HCT116 (cell line): ENCODE data around the gene HIC1. TPM values are rescaled to one million over a fixed set of nuclear protein-coding genes. Genes with fewer than 3 reads are reported as not detected.

Experiments used
- ATAC-seq: fragments of 200-7000 bp; cut with Tn5 transposase; 2 replicates; pipeline ENCODE4 v1.9.1; 2020; ENCODE audit warnings: mild to moderate bottlenecking, moderate library complexity
- BruUV-seq: library from RNA; stranded (reverse); fragments of 400-500 nt; replicated peaks from 2 replicates; lab custom pipeline; 2021; lab: Mats Ljungman, UMichigan
- CTCF ChIA-PET: fragments of 300-600 bp; sonication (Branson Sonifier 250); formaldehyde crosslinking; loops from one replicate; lab custom pipeline; 2021; ENCODE audit warnings: antibody characterized with exemption; lab: Charles Lee
- POLR2A ChIA-PET: fragments of 300-600, 350-600 bp; sonication (Branson Sonifier 250); formaldehyde crosslinking; loops from one replicate; lab custom pipeline; 2021; ENCODE audit warnings: antibody characterized with exemption; lab: Charles Lee
- RAD21 ChIA-PET, 2 experiments: fragments of 300-600 bp; sonication (Branson Sonifier 250); formaldehyde crosslinking; loops; one replicate each; lab custom pipeline; 2023; ENCODE audit warnings: low total read pairs in 2 of 2; ENCODE audit not compliant: uncharacterized antibody in 2 of 2, unreplicated experiment in 2 of 2, low non-redundant PET in 1 of 2; lab: Charles Lee
- DNase-seq: peaks from one replicate; pipeline ENCODE4 v3.0.0-alpha.2; 2010; ENCODE audit warnings: low read depth, low spot score
- H2AFZ ChIP-seq: fragments of 200-600 bp; shearing (Covaris generic), sonication (generic); 2 replicates; pipeline ENCODE4 v1.6.1; 2017; ENCODE audit warnings: low read depth, mixed run types, mixed read lengths, antibody characterized with exemption, low read length; ENCODE audit not compliant: poor library complexity, severe bottlenecking
- H3K27ac ChIP-seq: 2 replicates; pipeline ENCODE4 v1.5.1; 2012; ENCODE audit warnings: low read depth, low read length
- H3K27me3 ChIP-seq: fragments of 200-600 bp; sonication (generic); 2 replicates; pipeline ENCODE4 v1.6.1; 2016; ENCODE audit warnings: mixed run types, low read length, mixed read lengths; ENCODE audit not compliant: insufficient read depth
- H3K36me3 ChIP-seq, 2 experiments: fragments of 200-500 bp in 1 of 2; fragments of 200-600 bp in 1 of 2; sonication (Bioruptor generic) in 1 of 2; sonication (generic) in 1 of 2; 2 replicates each; pipeline versions ENCODE4 v1.5.1 to v1.6.1; 2014 to 2016; ENCODE audit warnings: low read length in 2 of 2, inconsistent platforms in 1 of 2, mixed read lengths in 1 of 2, mixed run types in 1 of 2; ENCODE audit not compliant: insufficient read depth in 2 of 2, control insufficient read depth in 1 of 2
- H3K4me1 ChIP-seq, 2 experiments: fragments of 200-600 bp in 1 of 2; sonication (generic) in 1 of 2; 2 replicates each; pipeline versions ENCODE4 v1.5.1 to v1.6.1; 2012 to 2017; ENCODE audit warnings: low read length in 2 of 2, inconsistent platforms in 1 of 2, mild to moderate bottlenecking in 1 of 2, mixed read lengths in 1 of 2, mixed run types in 1 of 2, moderate library complexity in 1 of 2; ENCODE audit not compliant: insufficient read depth in 2 of 2, control insufficient read depth in 1 of 2
- H3K4me2 ChIP-seq: fragments of 200-600 bp; sonication (generic); 2 replicates; pipeline ENCODE4 v1.6.1; 2017; ENCODE audit warnings: mixed run types, low read length, mixed read lengths
- H3K4me3 ChIP-seq, 2 experiments: fragments of 200-600 bp in 1 of 2; sonication (generic) in 1 of 2; replicated peaks in 1 of 2; 2 replicates each; pipeline ENCODE4 v1.5.1; 2011 to 2016; ENCODE audit warnings: low read length in 2 of 2, control low read depth in 1 of 2, low read depth in 1 of 2, mild to moderate bottlenecking in 1 of 2, mixed read lengths in 1 of 2, mixed run types in 1 of 2
- H3K79me2 ChIP-seq: fragments of 200-600 bp; sonication (generic); 2 replicates; pipeline ENCODE4 v1.6.1; 2017; ENCODE audit warnings: mild to moderate bottlenecking, mixed run types, low read length, moderate library complexity, mixed read lengths; ENCODE audit not compliant: insufficient read depth
- H3K9ac ChIP-seq: fragments of 200-600 bp; sonication (generic); 2 replicates; pipeline ENCODE4 v1.6.1; 2016; ENCODE audit warnings: low read length, mixed read lengths
- H3K9me2 ChIP-seq: fragments of 200-600 bp; sonication (generic), shearing (Covaris generic); 2 replicates; pipeline ENCODE4 v1.6.1; 2017; ENCODE audit warnings: mixed run types, mild to moderate bottlenecking, moderate library complexity; ENCODE audit not compliant: insufficient read depth
- H3K9me3 ChIP-seq, 2 experiments: fragments of 200-500 bp in 1 of 2; fragments of 200-600 bp in 1 of 2; sonication (Bioruptor generic) in 1 of 2; sonication (generic) in 1 of 2; 2 replicates each; pipeline ENCODE4 v1.6.1; 2014 to 2017; ENCODE audit warnings: low read length in 2 of 2, mixed read lengths in 2 of 2, inconsistent platforms in 1 of 2, low read depth in 1 of 2, mild to moderate bottlenecking in 1 of 2, mixed run types in 1 of 2, moderate library complexity in 1 of 2; ENCODE audit not compliant: control insufficient read depth in 1 of 2, insufficient read depth in 1 of 2
- H4K20me1 ChIP-seq: fragments of 200-600 bp; sonication (generic), shearing (Covaris generic); 2 replicates; pipeline ENCODE4 v1.6.1; 2017; ENCODE audit warnings: mixed run types, mild to moderate bottlenecking, moderate library complexity; ENCODE audit not compliant: insufficient read depth
- ATF3 ChIP-seq: IDR thresholded peaks from 2 replicates; pipeline ENCODE4 v1.6.1; 2012
- EZH2phosphoT487 ChIP-seq: fragments of 200-600 bp; IDR thresholded peaks from 2 replicates; pipeline ENCODE4 v1.6.1; 2018; ENCODE audit warnings: antibody characterized with exemption, borderline replicate concordance
- POLR2A ChIP-seq: IDR thresholded peaks from 2 replicates; pipeline ENCODE4 v1.7.0; 2011; ENCODE audit warnings: borderline replicate concordance; ENCODE audit not compliant: insufficient read depth, insufficient read length; ENCODE audit errors: extremely low read depth
- SRF ChIP-seq: IDR thresholded peaks from 2 replicates; pipeline ENCODE4 v1.6.1; 2012; ENCODE audit warnings: low read depth
- TCF7L2 ChIP-seq: IDR thresholded peaks from 2 replicates; pipeline ENCODE4 v1.7.0; 2011; ENCODE audit warnings: borderline replicate concordance, inconsistent platforms; ENCODE audit not compliant: insufficient read depth, insufficient read length; ENCODE audit errors: extremely low read depth
- YY1 ChIP-seq: IDR thresholded peaks from 2 replicates; pipeline ENCODE4 v1.6.1; 2011; ENCODE audit warnings: low read length, low read depth, moderate library complexity, mild to moderate bottlenecking; ENCODE audit not compliant: insufficient replicate concordance; ENCODE audit errors: extremely low read depth
- ZFX ChIP-seq: fragments of 450-650 bp; IDR thresholded peaks from 2 replicates; pipeline ENCODE4 v1.6.1; 2017
- intact Hi-C: fragments of 100-400 bp; cut with micrococcal nuclease; formaldehyde crosslinking; loops from 2 replicates; pipeline ENCODE4 v1.10.0; 2022
- total RNA-seq: library from RNA; stranded (reverse); gene quantifications from one replicate; pipeline ENCODE4 v1.2.1, GENCODE V29; 2021; ENCODE audit not compliant: unreplicated experiment

HIC1 gene
- total RNA-seq, 1 experiment from 2014 or later, result 0.64 TPM

GRCh38 chr17:2071024-2071385 lies 16.1 kb downstream of the HIC1 start:
- Histone ChIP-seq H3K4me3 (no peak overlapping the region), H3K9ac (no peak overlapping the region), H3K9me2 (no peaks in the 10 kb centered on the region), H3K27ac (no peak overlapping the region), H2AFZ (no peak overlapping the region), H3K4me1 (peaks cover 0 to 14% of the 10 kb centered on the region in 2 experiments; a peak in 1 of 4 replicates), H3K4me2 (no peak overlapping the region), H4K20me1 (no peaks in the 10 kb centered on the region), H3K79me2 (no peaks in the 10 kb centered on the region), H3K9me3 (no peaks in the 10 kb centered on the region), H3K27me3 (no peaks in the 10 kb centered on the region), H3K36me3 (no peaks in the 10 kb centered on the region)
- DNase-seq (no peak), ATAC-seq (no peak)
- BruUV-seq, result no TSS peak
- ChIA-PET RAD21 (no interaction called here), CTCF (interaction anchor here (0.8 to 1.4 kb wide), 2 partner anchors 12 to 174 kb away, joined by 3 to 4 read pairs; no protein-coding TSS in a partner anchor), POLR2A (no interaction called here)
- intact Hi-C loops, result no loop called here
- TF ChIP-seq EZH2phosphoT487 (no peak), SRF (no peak), ZFX (no peak), ATF3 (no peak), YY1 (no peak), POLR2A (no peak)

GRCh38 chr17:2071455-2072281 lies 16.8 kb downstream of the HIC1 start:
- Histone ChIP-seq H3K4me2 (no peak overlapping the region), H3K9ac (no peak overlapping the region), H3K4me3 (no peak overlapping the region), H4K20me1 (no peaks in the 10 kb centered on the region), H3K79me2 (no peaks in the 10 kb centered on the region), H3K4me1 (peaks cover 0 to 14% of the 10 kb centered on the region in 2 experiments; a peak in 1 of 4 replicates), H2AFZ (no peak overlapping the region), H3K27me3 (no peaks in the 10 kb centered on the region), H3K9me3 (no peaks in the 10 kb centered on the region), H3K9me2 (no peaks in the 10 kb centered on the region), H3K36me3 (no peaks in the 10 kb centered on the region), H3K27ac (no peak overlapping the region)
- ChIA-PET CTCF (interaction anchor here (0.8 to 1.4 kb wide), 2 partner anchors 13 to 173 kb away, joined by 3 to 4 read pairs; no protein-coding TSS in a partner anchor), POLR2A (no interaction called here), RAD21 (no interaction called here)
- BruUV-seq, result no TSS peak
- DNase-seq, result no peak
- intact Hi-C loops, result no loop called here
- TF ChIP-seq ATF3, result no peak
- no peak for TF ChIP-seq TCF7L2
- ATAC-seq, result no peak
